Activated naive CD8-positive, alpha-beta T cell treated with anti-CD3 and anti-CD28 coated beads, Interleukin-2, amount 10 ng/mL, durations not matched to agents 7 days and 5 days (primary cell): ENCODE measurements around the gene UTP15. TPM values are rescaled to one million over a fixed set of nuclear protein-coding genes. Genes with fewer than 3 reads are reported as not detected.

Experiments
- ATAC-seq: fragments of 150-1000 bp; cut with Tn5 transposase; one replicate; pipeline ENCODE4 v1.10.0; 2021; ENCODE audit warnings: low read depth, moderate library complexity
- POLR2A ChIA-PET: fragments of 350-600 bp; sonication (Branson Sonifier 250); formaldehyde crosslinking; loops from one replicate; lab custom pipeline; 2021; ENCODE audit warnings: antibody characterized with exemption; lab: Charles Lee
- DNase-seq: peaks from one replicate; pipeline ENCODE4 v3.0.0; 2021
- H3K27ac Mint-ChIP-seq: one replicate; pipeline ENCODE4 v1.8.0; 2022; ENCODE audit warnings: mild to moderate bottlenecking, mixed read lengths
- H3K27me3 Mint-ChIP-seq: one replicate; pipeline ENCODE4 v1.8.0; 2022; ENCODE audit warnings: mild to moderate bottlenecking, moderate library complexity, mixed read lengths
- H3K36me3 Mint-ChIP-seq: one replicate; pipeline ENCODE4 v1.8.0; 2021; ENCODE audit warnings: mild to moderate bottlenecking, mixed read lengths
- H3K4me1 Mint-ChIP-seq: one replicate; pipeline ENCODE4 v1.8.0; 2021; ENCODE audit warnings: mixed read lengths
- H3K4me3 Mint-ChIP-seq: one replicate; pipeline ENCODE4 v1.8.0; 2022; ENCODE audit warnings: mild to moderate bottlenecking, moderate library complexity, mixed read lengths
- H3K9me3 Mint-ChIP-seq: one replicate; pipeline ENCODE4 v1.8.0; 2021; ENCODE audit warnings: mixed read lengths
- total RNA-seq, 2 experiments: library from RNA; stranded (reverse); gene quantifications; one replicate each; pipeline ENCODE4 v1.2.3, GENCODE V29; 2021

The UTP15 gene
- total RNA-seq, 2 experiments from 2014 or later = 21.6 to 22.4 TPM

- DNase-seq (no peak), ATAC-seq (no peak)
- no peaks in the 10 kb centered on the region for H3K9me3 Mint-ChIP-seq
- H3K4me3 Mint-ChIP-seq = no peak overlapping the region
- POLR2A ChIA-PET = no interaction called here
- H3K27ac Mint-ChIP-seq = no peak overlapping the region
- no peaks in the 10 kb centered on the region for H3K36me3 Mint-ChIP-seq
- H3K27me3 Mint-ChIP-seq = peaks cover 4% of the 10 kb centered on the region
- no peaks in the 10 kb centered on the region for H3K4me1 Mint-ChIP-seq
These were observed 26.4 kb downstream of the UTP15 start for GRCh38 chr5:73591698-73592501.

DNA sequence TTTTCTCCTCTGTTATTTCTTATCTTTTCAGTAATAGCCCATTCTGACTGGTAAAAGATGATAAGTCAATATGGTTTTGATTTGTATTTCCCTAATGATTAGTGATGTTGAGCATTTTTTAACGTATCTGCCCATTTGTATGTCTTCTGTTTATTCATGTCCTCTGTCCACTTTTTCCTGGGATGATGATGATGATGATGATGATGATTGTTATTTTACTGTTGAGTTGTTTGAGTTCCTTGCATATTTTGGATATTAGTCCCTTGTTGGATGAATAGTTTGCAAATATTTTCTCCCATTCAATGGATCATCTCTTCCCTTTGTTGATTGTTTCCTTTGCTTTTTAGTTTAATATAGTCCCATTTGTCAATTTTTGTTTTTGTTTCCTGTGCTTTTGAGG is 27.0 kb downstream of the UTP15 start:
- ATAC-seq (no peak), DNase-seq (no peak)
- Mint-ChIP-seq H3K9me3 (no peaks in the 10 kb centered on the region), H3K27me3 (peaks cover 4% of the 10 kb centered on the region), H3K27ac (no peak overlapping the region), H3K36me3 (no peaks in the 10 kb centered on the region), H3K4me3 (no peak overlapping the region), H3K4me1 (no peaks in the 10 kb centered on the region)
- POLR2A ChIA-PET = no interaction called here

GRCh38 chr5:73596705-73597328 is 31.3 kb downstream of the UTP15 start:
- peaks cover 14% of the 10 kb centered on the region for H3K27me3 Mint-ChIP-seq
- no peak for DNase-seq
- no peak overlapping the region for H3K27ac Mint-ChIP-seq
- H3K4me1 Mint-ChIP-seq = no peaks in the 10 kb centered on the region
- POLR2A ChIA-PET = no interaction called here
- H3K4me3 Mint-ChIP-seq = no peak overlapping the region
- peaks cover 1% of the 10 kb centered on the region for H3K9me3 Mint-ChIP-seq
- ATAC-seq = no peak
- H3K36me3 Mint-ChIP-seq = no peaks in the 10 kb centered on the region

DNA sequence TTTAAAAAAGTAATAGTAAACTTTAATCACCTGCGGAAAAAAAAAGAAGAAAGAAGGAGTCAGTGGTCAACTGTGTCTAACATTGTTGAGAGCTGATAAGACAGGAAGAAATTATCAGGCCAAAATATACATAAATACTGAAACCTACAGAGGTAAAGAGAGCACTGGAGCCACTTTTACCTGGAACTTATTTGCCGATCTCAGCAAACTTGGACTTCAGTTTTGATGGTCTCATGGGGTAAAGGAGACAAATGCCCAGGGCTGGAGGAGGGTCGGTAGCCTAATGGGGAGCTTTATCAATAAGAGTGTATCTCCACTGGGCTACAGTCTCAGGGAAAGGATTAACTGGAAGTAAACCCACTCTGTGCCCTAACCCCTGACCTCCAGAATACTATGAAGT is 33.8 kb downstream of the UTP15 start:
- Mint-ChIP-seq H3K36me3 (no peaks in the 10 kb centered on the region), H3K9me3 (peaks cover 3% of the 10 kb centered on the region), H3K27me3 (peaks cover 17% of the 10 kb centered on the region), H3K4me1 (no peaks in the 10 kb centered on the region), H3K4me3 (no peak overlapping the region), H3K27ac (no peak overlapping the region)
- no peak for ATAC-seq
- POLR2A ChIA-PET = no interaction called here
- DNase-seq = no peak

- H3K9me3 Mint-ChIP-seq = peaks cover 3% of the 10 kb centered on the region
- H3K36me3 Mint-ChIP-seq = no peaks in the 10 kb centered on the region
- no peak overlapping the region for H3K27ac Mint-ChIP-seq
- H3K4me1 Mint-ChIP-seq = no peaks in the 10 kb centered on the region
- ATAC-seq (no peak), DNase-seq (no peak)
- no peak overlapping the region for H3K4me3 Mint-ChIP-seq
- POLR2A ChIA-PET = no interaction called here
- peaks cover 25% of the 10 kb centered on the region for H3K27me3 Mint-ChIP-seq
These were observed 38.5 kb downstream of the UTP15 start for GRCh38 chr5:73603998-73604397.

DNA sequence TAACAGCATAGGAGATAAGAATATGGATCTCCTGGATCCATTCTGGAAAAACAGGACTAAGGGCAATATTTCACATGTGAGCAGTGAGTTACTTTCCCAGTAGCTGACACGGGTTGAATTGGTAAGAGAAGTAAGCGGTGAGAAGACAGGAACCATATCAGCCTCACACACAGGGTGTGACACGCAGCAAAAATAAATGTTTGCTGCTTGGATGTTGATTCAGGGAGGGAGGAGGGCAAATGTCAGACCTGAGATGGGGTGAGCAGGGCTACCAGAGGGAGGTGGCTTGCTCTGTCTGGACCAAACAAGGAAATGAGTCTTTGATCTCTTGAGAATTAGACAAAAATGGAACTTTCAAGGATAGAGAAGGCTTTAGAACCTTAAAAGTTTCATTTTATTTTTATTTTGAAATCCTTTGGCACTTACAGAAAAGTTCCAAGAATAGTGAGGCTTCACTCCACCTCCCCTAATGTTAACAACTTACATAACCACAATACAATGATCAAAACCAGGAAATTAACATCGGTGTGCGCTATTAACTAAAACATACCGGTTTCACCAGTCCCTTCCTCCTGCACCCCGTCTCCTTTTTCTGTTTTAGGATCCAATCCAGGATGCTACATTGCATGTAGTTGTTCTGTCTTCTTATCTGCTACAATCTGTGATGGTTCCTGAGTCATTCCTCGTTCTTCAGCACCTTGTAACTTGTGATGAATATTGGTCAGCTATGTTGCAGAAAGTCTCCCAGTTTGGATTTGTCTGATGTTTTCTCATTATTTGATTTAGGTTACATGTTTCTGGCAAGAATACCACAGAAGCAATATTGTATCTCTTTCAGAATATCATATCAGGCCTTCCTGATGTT is 39.9 kb downstream of the UTP15 start:
- Mint-ChIP-seq H3K4me3 (no peak overlapping the region), H3K4me1 (no peaks in the 10 kb centered on the region), H3K27ac (no peak overlapping the region), H3K36me3 (no peaks in the 10 kb centered on the region), H3K27me3 (peaks cover 25% of the 10 kb centered on the region), H3K9me3 (peaks cover 3% of the 10 kb centered on the region)
- DNase-seq (no peak), ATAC-seq (no peak)
- POLR2A ChIA-PET = no interaction called here

DNA sequence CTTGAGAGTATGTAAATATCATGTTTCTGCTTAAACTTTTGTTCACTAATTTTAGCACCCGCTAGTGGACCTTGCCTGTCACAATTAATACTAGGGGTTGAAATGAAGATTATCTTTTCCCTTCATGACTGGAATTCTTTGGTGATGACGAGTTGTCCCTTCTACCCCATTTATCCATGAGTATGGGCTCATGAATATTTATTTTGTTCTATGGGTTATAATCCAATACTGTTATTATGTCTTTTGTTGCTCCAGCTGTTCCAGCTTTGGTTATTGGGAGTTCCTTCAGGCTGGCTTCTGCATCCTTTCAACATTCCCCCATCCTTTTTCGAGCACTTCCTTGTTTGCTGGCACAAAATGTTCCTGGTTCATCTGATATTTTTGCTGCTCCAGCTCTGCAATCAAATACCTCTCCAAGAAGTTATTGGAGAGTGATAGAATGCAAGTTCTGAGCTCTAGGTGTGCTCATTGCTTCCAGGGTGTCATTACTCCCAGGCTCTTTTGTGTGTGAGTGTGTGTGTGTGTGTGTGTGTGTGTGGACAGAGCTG is 40.7 kb downstream of the UTP15 start:
- Mint-ChIP-seq H3K36me3 (no peaks in the 10 kb centered on the region), H3K4me3 (no peak overlapping the region), H3K4me1 (no peaks in the 10 kb centered on the region), H3K27ac (no peak overlapping the region), H3K9me3 (peaks cover 3% of the 10 kb centered on the region), H3K27me3 (peaks cover 20% of the 10 kb centered on the region)
- POLR2A ChIA-PET = no interaction called here
- DNase-seq = no peak
- no peak for ATAC-seq

- no peaks in the 10 kb centered on the region for H3K4me1 Mint-ChIP-seq
These were observed 41.7 kb downstream of the UTP15 start for GRCh38 chr5:73607228-73607627.

DNA sequence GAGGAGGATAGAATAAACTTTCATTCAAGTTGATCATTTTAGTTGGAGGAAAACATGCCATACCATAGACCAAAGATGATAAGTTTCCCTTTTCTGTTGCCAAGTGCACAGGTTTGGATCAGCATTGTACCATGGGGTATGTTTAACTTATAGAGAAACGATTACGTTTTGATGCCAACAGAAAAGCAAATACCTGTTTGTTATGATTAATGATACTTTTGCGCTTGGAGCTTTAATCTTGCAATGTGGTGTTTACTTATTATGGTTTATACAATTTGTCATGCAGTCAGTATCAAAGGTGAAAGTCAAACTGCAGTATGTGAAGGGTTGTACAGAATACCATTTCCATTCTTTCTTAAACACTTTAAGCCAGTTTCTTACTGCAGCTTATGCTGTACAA is 47.3 kb downstream of the UTP15 start:
- POLR2A ChIA-PET = no interaction called here
- no peak overlapping the region for H3K4me3 Mint-ChIP-seq
- DNase-seq (no peak), ATAC-seq (no peak)
- no peaks in the 10 kb centered on the region for H3K36me3 Mint-ChIP-seq
- H3K9me3 Mint-ChIP-seq = no peaks in the 10 kb centered on the region
- no peaks in the 10 kb centered on the region for H3K4me1 Mint-ChIP-seq
- H3K27ac Mint-ChIP-seq = no peak overlapping the region
- peaks cover 20% of the 10 kb centered on the region for H3K27me3 Mint-ChIP-seq

More at GRCh38 chr5:73607228-73607627, 41.7 kb downstream of the UTP15 start:
- DNase-seq (no peak), ATAC-seq (no peak)
- peaks cover 2% of the 10 kb centered on the region for H3K9me3 Mint-ChIP-seq
- no peak overlapping the region for H3K4me3 Mint-ChIP-seq
- H3K27me3 Mint-ChIP-seq = peaks cover 21% of the 10 kb centered on the region
- POLR2A ChIA-PET = no interaction called here
- H3K27ac Mint-ChIP-seq = no peak overlapping the region
- no peaks in the 10 kb centered on the region for H3K36me3 Mint-ChIP-seq

- Mint-ChIP-seq H3K4me3 (no peak overlapping the region), H3K27ac (no peak overlapping the region), H3K36me3 (no peaks in the 10 kb centered on the region), H3K9me3 (no peaks in the 10 kb centered on the region), H3K27me3 (peaks cover 21% of the 10 kb centered on the region), H3K4me1 (no peaks in the 10 kb centered on the region)
- no peak for ATAC-seq
- POLR2A ChIA-PET = no interaction called here
- no peak for DNase-seq
These were observed 49.5 kb downstream of the UTP15 start for GRCh38 chr5:73615085-73615484.

- H3K4me3 Mint-ChIP-seq = no peak overlapping the region
- POLR2A ChIA-PET = no interaction called here
- no peak for DNase-seq
- no peak for ATAC-seq
- no peaks in the 10 kb centered on the region for H3K4me1 Mint-ChIP-seq
- no peak overlapping the region for H3K27ac Mint-ChIP-seq
- no peaks in the 10 kb centered on the region for H3K36me3 Mint-ChIP-seq
- peaks cover 28% of the 10 kb centered on the region for H3K27me3 Mint-ChIP-seq
- no peaks in the 10 kb centered on the region for H3K9me3 Mint-ChIP-seq
These were observed 50.4 kb downstream of the UTP15 start for GRCh38 chr5:73615947-73616346.

GRCh38 chr5:73617510-73618279 is 52.2 kb downstream of the UTP15 start:
- Mint-ChIP-seq H3K27ac (no peak overlapping the region), H3K9me3 (no peaks in the 10 kb centered on the region), H3K36me3 (no peaks in the 10 kb centered on the region), H3K4me1 (no peaks in the 10 kb centered on the region), H3K4me3 (no peak overlapping the region), H3K27me3 (peaks cover 35% of the 10 kb centered on the region)
- POLR2A ChIA-PET = no interaction called here
- DNase-seq (no peak), ATAC-seq (no peak)
